ENCODE data around the gene APBB1. TPM values are rescaled to one million over a fixed set of nuclear protein-coding genes. Genes with fewer than 3 reads are reported as not detected.
A peak's percentile ranks its signal among the peaks of the same experiment; 100 is the strongest.
"Not testable (repeated sequence)": the region's sequence is repeated elsewhere in the genome, so short reads cannot be mapped to it uniquely, and the experiment has no call there.

Gene APBB1
- total RNA-seq, 1 donor from 2014 or later = 34.5 TPM

GRCh38 chr11:6400431-6401345, 18.2 kb downstream of the APBB1 start:
- H3K27ac Mint-ChIP-seq (ENCODE audit: unreplicated experiment) = no peak overlapping the region
- H3K9me3 Mint-ChIP-seq (ENCODE audit: low read depth) = no peaks in the 10 kb centered on the region
- no peaks in the 10 kb centered on the region for H3K27me3 Mint-ChIP-seq (ENCODE audit: low read depth)
- H3K4me3 Mint-ChIP-seq (ENCODE audit: unreplicated experiment) = no peak overlapping the region
- DNase-seq (ENCODE audit: low spot score) = no peak
- H3K36me3 Mint-ChIP-seq (ENCODE audit: low read depth) = peaks cover 13% of the 10 kb centered on the region
- TF ChIP-seq, protein P1, sequence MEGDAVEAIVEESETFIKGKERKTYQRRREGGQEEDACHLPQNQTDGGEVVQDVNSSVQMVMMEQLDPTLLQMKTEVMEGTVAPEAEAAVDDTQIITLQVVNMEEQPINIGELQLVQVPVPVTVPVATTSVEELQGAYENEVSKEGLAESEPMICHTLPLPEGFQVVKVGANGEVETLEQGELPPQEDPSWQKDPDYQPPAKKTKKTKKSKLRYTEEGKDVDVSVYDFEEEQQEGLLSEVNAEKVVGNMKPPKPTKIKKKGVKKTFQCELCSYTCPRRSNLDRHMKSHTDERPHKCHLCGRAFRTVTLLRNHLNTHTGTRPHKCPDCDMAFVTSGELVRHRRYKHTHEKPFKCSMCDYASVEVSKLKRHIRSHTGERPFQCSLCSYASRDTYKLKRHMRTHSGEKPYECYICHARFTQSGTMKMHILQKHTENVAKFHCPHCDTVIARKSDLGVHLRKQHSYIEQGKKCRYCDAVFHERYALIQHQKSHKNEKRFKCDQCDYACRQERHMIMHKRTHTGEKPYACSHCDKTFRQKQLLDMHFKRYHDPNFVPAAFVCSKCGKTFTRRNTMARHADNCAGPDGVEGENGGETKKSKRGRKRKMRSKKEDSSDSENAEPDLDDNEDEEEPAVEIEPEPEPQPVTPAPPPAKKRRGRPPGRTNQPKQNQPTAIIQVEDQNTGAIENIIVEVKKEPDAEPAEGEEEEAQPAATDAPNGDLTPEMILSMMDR (IDR thresholded peaks at IDR 0.05) = no peak
- H3K4me1 Mint-ChIP-seq (ENCODE audit: low read depth) = peaks cover 11% of the 10 kb centered on the region

DNA sequence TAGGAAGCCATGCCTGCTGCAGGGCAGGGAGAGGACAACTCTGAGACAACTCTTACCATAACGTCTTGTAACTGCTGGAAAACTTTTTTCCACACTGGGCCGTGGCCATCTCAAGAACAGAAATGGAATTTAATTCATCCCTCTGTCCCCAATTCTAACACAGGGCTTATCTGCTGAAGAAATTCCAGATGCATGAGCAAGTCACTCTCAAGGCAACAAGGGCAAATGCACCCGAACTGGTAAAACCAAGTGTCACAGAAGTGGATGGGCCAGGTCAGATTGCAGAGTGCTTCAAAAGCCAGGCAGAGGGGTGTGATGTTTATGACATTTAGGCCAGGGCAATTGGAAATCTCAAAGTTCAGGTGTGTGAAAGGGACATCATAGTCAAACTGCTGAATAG, 21.3 kb downstream of the APBB1 start:
- Mint-ChIP-seq H3K36me3 (ENCODE audit: low read depth) (peaks cover 15% of the 10 kb centered on the region), H3K4me3 (ENCODE audit: unreplicated experiment) (no peak overlapping the region), H3K27ac (ENCODE audit: unreplicated experiment) (no peak overlapping the region), H3K9me3 (ENCODE audit: low read depth) (no peaks in the 10 kb centered on the region), H3K4me1 (ENCODE audit: low read depth) (peaks cover 14% of the 10 kb centered on the region), H3K27me3 (ENCODE audit: low read depth) (no peaks in the 10 kb centered on the region)
- TF ChIP-seq, protein P1 (IDR thresholded peaks at IDR 0.05) = no peak
- no peak for DNase-seq (ENCODE audit: low spot score)

DNA sequence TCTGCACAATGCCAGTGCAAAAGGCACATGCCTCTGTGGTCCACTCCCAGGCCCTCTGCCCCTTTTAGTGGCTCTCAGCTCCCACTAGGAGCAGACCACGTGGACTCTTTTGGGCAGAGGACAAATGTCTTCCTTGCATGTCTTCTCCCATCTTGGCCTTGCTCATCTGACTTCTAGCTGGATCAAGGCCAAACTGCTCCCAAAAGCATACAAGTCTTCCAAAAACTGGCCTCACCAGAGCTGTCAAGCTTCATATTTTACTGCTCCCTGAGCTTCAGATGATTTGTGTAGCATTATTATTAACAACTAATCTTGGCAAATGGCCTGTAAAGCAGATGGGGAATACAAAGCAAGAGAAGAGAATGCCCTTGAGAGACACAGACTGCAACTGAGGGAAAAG, 21.7 kb downstream of the APBB1 start:
- TF ChIP-seq, protein P1 (IDR thresholded peaks at IDR 0.05) = no peak
- no peak for DNase-seq (ENCODE audit: low spot score)
- Mint-ChIP-seq H3K27me3 (ENCODE audit: low read depth) (no peaks in the 10 kb centered on the region), H3K36me3 (ENCODE audit: low read depth) (peaks cover 13% of the 10 kb centered on the region), H3K4me1 (ENCODE audit: low read depth) (peaks cover 15% of the 10 kb centered on the region), H3K27ac (ENCODE audit: unreplicated experiment) (no peak overlapping the region), H3K4me3 (ENCODE audit: unreplicated experiment) (no peak overlapping the region), H3K9me3 (ENCODE audit: low read depth) (no peaks in the 10 kb centered on the region)

DNA sequence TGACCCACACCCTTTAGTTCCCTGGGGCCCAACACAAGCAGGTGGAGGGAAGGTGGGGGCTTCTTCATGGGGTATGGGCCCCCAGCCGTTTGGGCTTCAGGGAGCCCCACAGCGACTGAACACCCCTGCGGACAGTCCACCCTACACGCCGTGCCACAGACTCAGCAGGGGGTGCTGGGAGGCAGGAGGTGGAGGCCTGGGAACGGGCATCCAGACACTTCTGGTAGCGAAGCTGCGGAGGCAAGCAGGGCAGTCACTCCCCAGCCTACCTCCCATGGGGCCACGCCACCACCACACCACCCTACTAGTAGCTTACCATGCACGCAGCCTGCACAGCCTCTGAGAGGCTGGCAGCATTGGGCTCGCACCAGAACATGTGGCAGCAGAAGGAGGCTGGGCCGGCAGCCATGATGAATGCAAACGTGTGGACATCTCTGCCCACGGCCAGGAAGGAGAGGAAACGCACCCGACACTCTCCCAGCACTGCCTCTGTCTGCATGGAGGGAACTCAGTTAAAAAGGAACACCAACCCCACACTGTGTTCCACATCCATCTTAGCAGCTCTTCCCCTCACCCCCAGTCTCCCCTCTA, 23.3 kb downstream of the APBB1 start:
- H3K27ac Mint-ChIP-seq (ENCODE audit: unreplicated experiment) = no peak overlapping the region
- H3K27me3 Mint-ChIP-seq (ENCODE audit: low read depth) = no peaks in the 10 kb centered on the region
- H3K4me1 Mint-ChIP-seq (ENCODE audit: low read depth) = peaks cover 24% of the 10 kb centered on the region
- no peak for DNase-seq (ENCODE audit: low spot score)
- H3K36me3 Mint-ChIP-seq (ENCODE audit: low read depth) = peaks cover 11% of the 10 kb centered on the region
- TF ChIP-seq, protein P1 (IDR thresholded peaks at IDR 0.05) = no peak
- H3K9me3 Mint-ChIP-seq (ENCODE audit: low read depth) = no peaks in the 10 kb centered on the region
- no peak overlapping the region for H3K4me3 Mint-ChIP-seq (ENCODE audit: unreplicated experiment)

- H3K4me1 Mint-ChIP-seq (ENCODE audit: low read depth) = peaks cover 32% of the 10 kb centered on the region
- H3K27ac Mint-ChIP-seq (ENCODE audit: unreplicated experiment) = peak overlapping the region; percentile 32
- no peak for DNase-seq (ENCODE audit: low spot score)
- peaks cover 7% of the 10 kb centered on the region for H3K36me3 Mint-ChIP-seq (ENCODE audit: low read depth)
- H3K27me3 Mint-ChIP-seq (ENCODE audit: low read depth) = no peaks in the 10 kb centered on the region
- no peak overlapping the region for H3K4me3 Mint-ChIP-seq (ENCODE audit: unreplicated experiment)
- TF ChIP-seq, protein P1 (IDR thresholded peaks at IDR 0.05) = no peak
- no peaks in the 10 kb centered on the region for H3K9me3 Mint-ChIP-seq (ENCODE audit: low read depth)
Measured at GRCh38 chr11:6393989-6394670, 24.8 kb downstream of the APBB1 start.

DNA sequence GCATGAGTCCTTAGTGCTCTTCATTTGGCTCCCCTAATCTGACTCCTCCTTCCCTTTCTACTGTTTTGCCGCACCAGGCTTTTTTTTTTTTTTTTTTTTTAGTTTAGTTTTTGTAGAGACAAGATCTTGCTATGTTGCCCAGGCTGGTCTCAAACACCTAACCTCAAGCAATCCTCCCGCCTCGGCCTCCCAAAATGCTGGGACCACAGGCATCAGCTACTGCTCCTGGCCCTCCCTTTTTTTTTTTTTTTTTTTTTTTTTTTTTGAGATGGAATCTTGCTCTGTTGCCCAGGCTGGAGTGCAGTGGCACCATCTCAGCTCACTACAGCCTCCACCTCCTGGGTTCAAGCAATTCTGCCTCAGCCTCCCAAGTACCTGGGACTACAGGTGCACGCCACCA, 26.6 kb downstream of the APBB1 start:
- H3K4me1 Mint-ChIP-seq (ENCODE audit: low read depth) = peaks cover 30% of the 10 kb centered on the region
- H3K4me3 Mint-ChIP-seq (ENCODE audit: unreplicated experiment); H3K36me3 Mint-ChIP-seq (ENCODE audit: low read depth): not testable (repeated sequence)

More for the DNA sequence above, 26.6 kb downstream of the APBB1 start:
- H3K27me3 Mint-ChIP-seq (ENCODE audit: low read depth); DNase-seq (ENCODE audit: low spot score); H3K27ac Mint-ChIP-seq (ENCODE audit: unreplicated experiment); H3K9me3 Mint-ChIP-seq (ENCODE audit: low read depth): not testable (repeated sequence)

Measured in chondrocyte (in vitro differentiated cells).